Aorta (tissue), 5 donors: ENCODE measurements around the gene TNS1. TPM values are rescaled to one million over a fixed set of nuclear protein-coding genes. Genes with fewer than 3 reads are reported as not detected.

ENCODE experiments used
- ATAC-seq: fragments of 200-7000 bp; cut with Tn5 transposase; one replicate; pipeline ENCODE4 v1.9.1; 2022; ENCODE audit warnings: moderate library complexity; ENCODE audit not compliant: low FRiP score
- DNase-seq, 2 donors: peaks; one replicate each; pipeline ENCODE4 v3.0.0-alpha.2; 2020
- H3K27ac ChIP-seq, 2 donors: one replicate each; pipeline ENCODE4 v1.5.1; 2013; ENCODE audit warnings: low read length in 2 of 2, mild to moderate bottlenecking in 2 of 2, moderate library complexity in 2 of 2, control low read depth in 1 of 2, inconsistent platforms in 1 of 2, low read depth in 1 of 2
- H3K27me3 ChIP-seq, 2 donors: one replicate each; pipeline ENCODE4 v1.6.1; 2013; ENCODE audit warnings: control low read depth in 1 of 2, low read length in 1 of 2, mild to moderate bottlenecking in 1 of 2, moderate library complexity in 1 of 2; ENCODE audit not compliant: insufficient read depth in 2 of 2, control insufficient read depth in 1 of 2
- H3K36me3 ChIP-seq, 2 donors: one replicate each; pipeline ENCODE4 v1.6.1; 2013; ENCODE audit warnings: control low read depth in 1 of 2, low read length in 1 of 2, mild to moderate bottlenecking in 1 of 2; ENCODE audit not compliant: insufficient read depth in 2 of 2, control insufficient read depth in 1 of 2
- H3K4me1 ChIP-seq, 2 donors: one replicate each; pipeline ENCODE4 v1.6.1; 2013; ENCODE audit warnings: low read length in 2 of 2, control low read depth in 1 of 2, mild to moderate bottlenecking in 1 of 2, moderate library complexity in 1 of 2; ENCODE audit not compliant: insufficient read depth in 2 of 2, control insufficient read depth in 1 of 2
- H3K4me3 ChIP-seq, 2 donors: one replicate each; pipeline ENCODE4 v1.5.1; 2013; ENCODE audit warnings: low read length in 2 of 2, control low read depth in 1 of 2, mild to moderate bottlenecking in 1 of 2
- H3K9me3 ChIP-seq: one replicate; pipeline ENCODE4 v1.6.1; 2013; ENCODE audit warnings: mild to moderate bottlenecking, low read length; ENCODE audit not compliant: control insufficient read depth
- WGBS, 2 donors: extraction: QIAGEN DNeasy Blood & Tissue Kit; methylation state at CpG; one replicate each; pipeline ENCODE4 v1.1.7; 2013; 5-methylcytosine and 5-hydroxymethylcytosine counted together
- intact Hi-C, 2 donors: fragments of 100-400 bp; cut with DNase I; formaldehyde crosslinking; loops; one replicate each; pipeline versions ENCODE4 v1.14.2 to v1.15.0; 2022
- polyA plus RNA-seq, 2 donors: library from polyadenylated mRNA; stranded (reverse); fragments of 200-250 nt; gene quantifications; one replicate each; pipeline ENCODE4 v1.2.3, GENCODE V29; 2013
- total RNA-seq, 2 donors: library from RNA; stranded (reverse); fragmentation: NEBNext Ultra II Directional; extraction: Animal tissue kit (Norgen Biotek cat#: 25700); gene quantifications; one replicate each; pipeline ENCODE4 v1.2.1, GENCODE V29; 2021
- donor health status: healthy with polysubstance abuse.
- donor health status: Bipolar disorder and iron deficiency.
- donor health status: DM: no; HTN: no; CAD: no.
- donor health status: DM: no; HTN: no; CAD: no.
- donor health status: DM: yes; HTN: yes; CAD: no.

The TNS1 gene
- total and polyA plus RNA-seq, 4 donors = 303 to 1,949 (median 930) TPM

- ATAC-seq (no peak), DNase-seq (peak in 1 of 2 donors; percentile 62)
- Histone ChIP-seq H3K9me3 (no peaks in the 10 kb centered on the region), H3K27me3 (no peaks in the 10 kb centered on the region), H3K4me1 (no peaks in the 10 kb centered on the region), H3K36me3 (no peaks in the 10 kb centered on the region), H3K4me3 (peak overlapping the region; percentile 89 to 97), H3K27ac (peak overlapping the region; percentile 80 to 96)
- WGBS, 2 donors = 8 to 10% methylated on average over 13 of the region's 13 CpGs
- intact Hi-C loops = loop anchor here (1.0 to 5.0 kb wide), 3 partner anchors 38 to 48 kb away; no protein-coding TSS in a partner anchor
Measured at GRCh38 chr2:217940261-217941220, 62.3 kb downstream of the TNS1 start.

DNA sequence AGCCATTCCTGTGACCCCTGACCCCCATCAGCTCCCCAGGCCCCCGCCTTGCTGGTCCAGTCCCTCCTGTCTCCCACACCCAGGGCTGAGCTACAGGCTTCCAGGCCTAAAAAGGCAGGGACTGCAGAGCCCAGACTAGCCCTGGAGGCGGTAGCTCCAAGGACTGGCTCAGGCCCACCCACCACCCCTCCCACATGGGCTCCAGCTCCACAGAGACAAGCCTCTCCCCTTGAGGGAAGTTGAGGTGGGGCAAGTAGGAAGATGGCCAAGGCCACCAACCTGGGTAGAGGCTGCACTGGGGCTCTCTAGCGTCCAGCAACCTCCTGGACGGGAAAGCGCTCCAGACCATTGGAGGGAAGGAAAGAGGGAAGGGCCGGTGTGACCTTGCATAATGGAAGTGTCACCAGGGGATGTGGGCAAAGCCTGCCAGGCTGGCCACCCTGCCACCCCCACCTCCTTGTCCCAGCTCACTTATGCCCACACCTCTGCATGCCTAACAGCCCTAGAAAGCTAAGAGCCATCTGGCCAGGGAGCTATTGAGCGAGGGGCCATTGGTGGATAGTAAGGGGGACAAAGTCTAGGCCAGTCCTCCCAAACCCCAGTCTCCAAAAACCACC lies 63.1 kb downstream of the TNS1 start:
- intact Hi-C loops = loop anchor here (2.0 to 5.0 kb wide), 2 partner anchors 37 to 49 kb away; no protein-coding TSS in a partner anchor
- ATAC-seq = peak; percentile 2
- no peaks in the 10 kb centered on the region for H3K27me3 ChIP-seq
- DNase-seq = peak; percentile 82 to 84
- H3K4me1 ChIP-seq = no peaks in the 10 kb centered on the region
- no peaks in the 10 kb centered on the region for H3K36me3 ChIP-seq
- peak overlapping the region; percentile 89 to 97 for H3K4me3 ChIP-seq
- H3K27ac ChIP-seq = peak overlapping the region; percentile 73 to 96
- WGBS, 2 donors = 6 to 25% methylated on average over 7 of the region's 7 CpGs
- no peaks in the 10 kb centered on the region for H3K9me3 ChIP-seq

- 40 to 49% methylated on average over 3 of the region's 3 CpGs for WGBS, 2 donors
- no peak for ATAC-seq
- H3K27ac ChIP-seq = peak overlapping the region; percentile 73 to 89
- H3K36me3 ChIP-seq = no peaks in the 10 kb centered on the region
- H3K27me3 ChIP-seq = no peaks in the 10 kb centered on the region
- intact Hi-C loops = loop anchor here in 1 of 2 donors (5.0 kb wide), 1 partner anchor 37 kb away; no protein-coding TSS in a partner anchor
- no peaks in the 10 kb centered on the region for H3K4me1 ChIP-seq
- peak overlapping the region; percentile 89 to 97 for H3K4me3 ChIP-seq
- peak in 1 of 2 donors; percentile 68 for DNase-seq
- H3K9me3 ChIP-seq = no peaks in the 10 kb centered on the region
Measured at GRCh38 chr2:217939220-217939619, 63.6 kb downstream of the TNS1 start.

DNA sequence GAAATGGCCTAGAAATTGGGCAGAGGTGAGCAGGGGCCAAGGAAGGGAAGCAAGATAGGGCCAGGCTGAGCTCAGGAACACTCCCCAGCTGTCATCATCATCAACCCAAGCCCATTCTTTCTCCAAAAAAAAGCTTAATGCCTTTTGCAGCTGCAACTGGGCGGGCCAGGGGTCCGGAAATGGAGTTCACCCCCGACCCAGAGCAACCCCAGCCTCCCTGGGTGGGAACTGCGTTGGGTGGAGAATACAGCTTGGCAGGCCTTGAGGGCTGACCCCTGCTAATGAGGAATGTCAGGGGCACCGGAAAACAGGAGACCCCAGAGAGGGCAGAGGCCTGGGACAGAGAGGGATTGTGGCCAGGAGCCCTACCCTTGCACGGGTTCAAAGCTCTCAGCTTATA lies 64.8 kb downstream of the TNS1 start:
- no peaks in the 10 kb centered on the region for H3K4me1 ChIP-seq
- no peaks in the 10 kb centered on the region for H3K36me3 ChIP-seq
- peak overlapping the region; percentile 86 to 88 for H3K27ac ChIP-seq
- ATAC-seq = no peak
- H3K9me3 ChIP-seq = no peaks in the 10 kb centered on the region
- intact Hi-C loops = loop anchor here in 1 of 2 donors (5.0 kb wide), 1 partner anchor 36 kb away; no protein-coding TSS in a partner anchor
- H3K27me3 ChIP-seq = no peaks in the 10 kb centered on the region
- DNase-seq = peak in 1 of 2 donors; percentile 55
- H3K4me3 ChIP-seq = peak overlapping the region; percentile 35 to 89
- WGBS, 2 donors = 3 to 6% methylated on average over 6 of the region's 6 CpGs

- no peaks in the 10 kb centered on the region for H3K9me3 ChIP-seq
- no peaks in the 10 kb centered on the region for H3K36me3 ChIP-seq
- ATAC-seq (no peak), DNase-seq (peak; percentile 78 to 82)
- WGBS, 2 donors = 6 to 7% methylated on average over 8 of the region's 8 CpGs
- H3K4me1 ChIP-seq = no peaks in the 10 kb centered on the region
- H3K4me3 ChIP-seq = peak overlapping the region; percentile 35 to 89
- no peaks in the 10 kb centered on the region for H3K27me3 ChIP-seq
- peak overlapping the region; percentile 86 to 88 for H3K27ac ChIP-seq
- intact Hi-C loops = loop anchor here in 1 of 2 donors (5.0 kb wide), 1 partner anchor 35 kb away; no protein-coding TSS in a partner anchor
Measured at GRCh38 chr2:217937446-217937845, 65.3 kb downstream of the TNS1 start.

- peak overlapping the region; percentile 35 to 89 for H3K4me3 ChIP-seq
- H3K27me3 ChIP-seq = no peaks in the 10 kb centered on the region
- H3K27ac ChIP-seq = peak overlapping the region; percentile 86 to 88
- intact Hi-C loops = loop anchor here in 1 of 2 donors (5.0 kb wide), 1 partner anchor 35 kb away; no protein-coding TSS in a partner anchor
- no peaks in the 10 kb centered on the region for H3K9me3 ChIP-seq
- H3K4me1 ChIP-seq = no peaks in the 10 kb centered on the region
- ATAC-seq = no peak
- DNase-seq = no peak
- H3K36me3 ChIP-seq = no peaks in the 10 kb centered on the region
- WGBS, 2 donors = 5 to 7% methylated on average over 10 of the region's 10 CpGs
Measured at GRCh38 chr2:217936952-217937351, 65.8 kb downstream of the TNS1 start.

DNA sequence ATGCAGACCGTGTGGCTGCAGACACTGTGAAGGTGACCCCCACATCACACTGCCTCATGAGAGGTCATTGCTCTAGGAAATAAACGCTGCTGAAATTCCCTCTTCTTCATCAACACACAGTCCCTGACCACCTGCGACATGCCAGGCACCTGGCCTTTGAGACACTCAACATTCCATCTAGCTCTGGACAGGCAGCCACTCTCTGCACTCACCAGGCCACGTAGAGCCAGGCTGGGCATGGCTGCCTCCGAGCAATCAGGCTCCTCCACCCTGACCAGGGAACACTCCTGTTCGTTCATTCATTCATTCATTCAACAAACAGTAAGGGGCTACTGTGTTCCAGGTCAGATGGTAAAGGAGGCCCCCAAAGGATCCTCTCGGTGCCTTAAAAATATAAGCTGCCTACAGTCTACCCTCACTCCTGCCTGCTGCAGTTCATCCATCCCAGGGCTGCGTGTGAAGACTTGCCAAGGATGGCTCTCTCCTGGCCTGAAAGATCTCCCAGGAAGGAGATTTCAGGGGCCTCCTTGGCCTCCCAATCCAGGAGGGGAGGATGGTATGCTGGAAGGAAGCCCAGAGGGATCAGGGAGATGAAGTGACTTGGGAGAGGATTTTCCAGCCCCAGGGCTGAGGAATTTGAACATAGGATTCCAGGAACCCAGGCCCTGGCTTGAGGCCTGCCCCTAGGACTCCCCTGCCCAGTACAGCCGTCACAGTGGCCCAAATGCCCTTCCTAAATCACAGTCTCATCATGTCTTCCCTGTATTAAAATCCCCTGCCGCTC lies 66.7 kb downstream of the TNS1 start:
- ATAC-seq = no peak
- H3K4me3 ChIP-seq = peak overlapping the region in 1 of 2 donors; percentile 46
- H3K27ac ChIP-seq = peak overlapping the region; percentile 86 to 88
- no peaks in the 10 kb centered on the region for H3K36me3 ChIP-seq
- H3K27me3 ChIP-seq = no peaks in the 10 kb centered on the region
- DNase-seq = peak; percentile 57 to 72
- H3K9me3 ChIP-seq = no peaks in the 10 kb centered on the region
- 15 to 19% methylated on average over 10 of the region's 10 CpGs for WGBS, 2 donors
- intact Hi-C loops = loop anchor here in 1 of 2 donors (5.0 kb wide), 1 partner anchor 34 kb away; no protein-coding TSS in a partner anchor
- H3K4me1 ChIP-seq = peaks cover 0 to 2% of the 10 kb centered on the region in 2 donors
